ENCODE data around the gene IZUMO4.
A peak's percentile ranks its signal among the peaks of the same experiment; 100 is the strongest.

The IZUMO4 gene

DNA sequence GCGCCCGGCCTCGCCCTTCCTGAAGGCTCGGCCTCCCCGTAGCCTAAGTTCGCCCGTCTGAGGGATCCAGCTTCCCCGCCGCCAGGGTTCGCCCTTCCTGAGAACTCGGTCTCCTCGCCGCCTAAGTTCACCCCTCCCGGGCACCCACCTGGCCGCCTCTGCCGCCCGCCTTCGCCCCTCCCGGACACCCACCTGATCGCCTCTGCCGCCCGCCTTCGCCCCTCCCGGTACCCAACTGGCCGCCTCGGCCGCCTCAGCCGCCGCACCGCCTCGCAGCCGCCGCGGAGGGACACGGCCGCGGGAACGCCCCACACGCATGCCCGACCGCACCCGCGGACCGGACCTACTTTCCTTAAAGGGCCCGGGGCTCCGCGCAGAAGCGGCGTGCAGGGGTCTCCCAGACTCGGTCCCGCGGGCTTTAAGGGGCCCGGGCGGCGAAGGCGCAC lies 658 bp upstream of the IZUMO4 start, which contains the start of gene MOB3A:
Gene MOB3A, minus strand, starts transcription at position 293 of the 446 bp plus-strand sequence. CDS start 17,766 bp downstream, outside the sequence.
- H3F3A ChIP-seq (ENCODE audit: low read depth), result no peaks in the 10 kb centered on the region
- H3K27me3 ChIP-seq (ENCODE audit: insufficient read depth, low read length, poor library complexity, severe bottlenecking), result no peaks in the 10 kb centered on the region
- peak within 1 kb of the TSS; percentile 92 for H3K9ac ChIP-seq (ENCODE audit: low read depth, low read length, poor library complexity, severe bottlenecking)
- TF ChIP-seq, protein P1, sequence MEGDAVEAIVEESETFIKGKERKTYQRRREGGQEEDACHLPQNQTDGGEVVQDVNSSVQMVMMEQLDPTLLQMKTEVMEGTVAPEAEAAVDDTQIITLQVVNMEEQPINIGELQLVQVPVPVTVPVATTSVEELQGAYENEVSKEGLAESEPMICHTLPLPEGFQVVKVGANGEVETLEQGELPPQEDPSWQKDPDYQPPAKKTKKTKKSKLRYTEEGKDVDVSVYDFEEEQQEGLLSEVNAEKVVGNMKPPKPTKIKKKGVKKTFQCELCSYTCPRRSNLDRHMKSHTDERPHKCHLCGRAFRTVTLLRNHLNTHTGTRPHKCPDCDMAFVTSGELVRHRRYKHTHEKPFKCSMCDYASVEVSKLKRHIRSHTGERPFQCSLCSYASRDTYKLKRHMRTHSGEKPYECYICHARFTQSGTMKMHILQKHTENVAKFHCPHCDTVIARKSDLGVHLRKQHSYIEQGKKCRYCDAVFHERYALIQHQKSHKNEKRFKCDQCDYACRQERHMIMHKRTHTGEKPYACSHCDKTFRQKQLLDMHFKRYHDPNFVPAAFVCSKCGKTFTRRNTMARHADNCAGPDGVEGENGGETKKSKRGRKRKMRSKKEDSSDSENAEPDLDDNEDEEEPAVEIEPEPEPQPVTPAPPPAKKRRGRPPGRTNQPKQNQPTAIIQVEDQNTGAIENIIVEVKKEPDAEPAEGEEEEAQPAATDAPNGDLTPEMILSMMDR (conservative IDR thresholded peaks at IDR 0.05; ENCODE audit: low read length), result peak; percentile 48
- no peak for TF ChIP-seq EZH2phosphoT487 (IDR thresholded peaks at IDR 0.05; ENCODE audit: borderline replicate concordance)
- H3K9me3 ChIP-seq (ENCODE audit: insufficient read depth, low read depth, low read length), result no peaks in the 10 kb centered on the region
- H3K79me2 ChIP-seq (ENCODE audit: insufficient read depth, low read length), result peaks cover 50% of the 10 kb centered on the region
- H4K20me1 ChIP-seq (ENCODE audit: insufficient read depth, low read length, poor library complexity, severe bottlenecking), result peaks cover 2% of the 10 kb centered on the region
- peak within 1 kb of the TSS; percentile 85 for H3K4me3 ChIP-seq (ENCODE audit: low read length, poor library complexity, severe bottlenecking)
- peak within 1 kb of the TSS; percentile 79 for H3K4me2 ChIP-seq (ENCODE audit: low read depth, low read length, poor library complexity, severe bottlenecking)
- peak within 1 kb of the TSS; percentile 75 for H2AFZ ChIP-seq (ENCODE audit: low read length)
- H3K4me1 ChIP-seq (ENCODE audit: insufficient read depth, low read length, poor library complexity, severe bottlenecking), result peaks cover 23% of the 10 kb centered on the region
- H3K36me3 ChIP-seq (ENCODE audit: insufficient read depth, low read length), result peaks cover 13% of the 10 kb centered on the region; the same call in 1 of the 2 replicates
- H3K9me2 ChIP-seq (replicated peaks; ENCODE audit: low read depth, low read length), result no peaks in the 10 kb centered on the region

DNA sequence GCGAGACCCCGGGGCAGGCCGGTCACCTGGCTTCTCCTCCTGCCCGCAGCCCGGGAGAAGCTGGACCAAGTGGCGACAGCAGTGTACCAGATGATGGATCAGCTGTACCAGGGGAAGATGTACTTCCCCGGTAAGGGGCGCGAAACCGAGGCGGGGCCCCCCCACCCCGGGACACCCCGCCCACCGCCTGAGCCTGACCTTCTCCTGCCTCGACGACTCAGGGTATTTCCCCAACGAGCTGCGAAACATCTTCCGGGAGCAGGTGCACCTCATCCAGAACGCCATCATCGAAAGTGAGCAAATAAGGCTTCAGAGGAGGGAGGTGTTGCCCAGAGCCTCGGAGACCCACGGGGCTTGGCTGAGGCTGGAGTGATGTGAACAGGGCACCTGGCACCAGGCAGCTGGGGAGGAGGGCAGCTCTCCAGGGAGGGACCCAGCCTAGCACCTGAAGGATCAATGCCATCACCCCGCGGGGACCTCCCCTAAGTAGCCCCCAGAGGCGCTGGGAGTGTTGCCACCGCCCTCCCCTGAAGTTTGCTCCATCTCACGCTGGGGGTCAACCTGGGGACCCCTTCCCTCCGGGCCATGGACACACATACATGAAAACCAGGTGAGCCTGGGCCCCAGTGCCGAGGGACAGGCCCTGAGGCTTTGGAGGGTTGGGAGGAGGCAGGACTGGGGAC lies 629 bp downstream of the IZUMO4 start:
- Histone ChIP-seq H3K9ac (ENCODE audit: low read depth, low read length, poor library complexity, severe bottlenecking) (peak overlapping the region; percentile 64), H2AFZ (ENCODE audit: low read length) (peak overlapping the region; percentile 69; the same call in 1 of the 2 replicates), H3F3A (ENCODE audit: low read depth) (no peaks in the 10 kb centered on the region), H3K27me3 (ENCODE audit: insufficient read depth, low read length, poor library complexity, severe bottlenecking) (no peaks in the 10 kb centered on the region), H3K4me2 (ENCODE audit: low read depth, low read length, poor library complexity, severe bottlenecking) (peak overlapping the region; percentile 79), H3K4me1 (ENCODE audit: insufficient read depth, low read length, poor library complexity, severe bottlenecking) (peaks cover 20% of the 10 kb centered on the region), H3K9me3 (ENCODE audit: insufficient read depth, low read depth, low read length) (no peaks in the 10 kb centered on the region), H3K36me3 (ENCODE audit: insufficient read depth, low read length) (peaks cover 24% of the 10 kb centered on the region; the same call in 1 of the 2 replicates), H3K79me2 (ENCODE audit: insufficient read depth, low read length) (peaks cover 37% of the 10 kb centered on the region), H4K20me1 (ENCODE audit: insufficient read depth, low read length, poor library complexity, severe bottlenecking) (peaks cover 2% of the 10 kb centered on the region), H3K4me3 (ENCODE audit: low read length, poor library complexity, severe bottlenecking) (peak overlapping the region; percentile 67), H3K9me2 (replicated peaks; ENCODE audit: low read depth, low read length) (no peaks in the 10 kb centered on the region)
- TF ChIP-seq, protein P1 (conservative IDR thresholded peaks at IDR 0.05; ENCODE audit: low read length), result peak; percentile 9
- no peak for TF ChIP-seq EZH2phosphoT487 (IDR thresholded peaks at IDR 0.05; ENCODE audit: borderline replicate concordance)

DNA sequence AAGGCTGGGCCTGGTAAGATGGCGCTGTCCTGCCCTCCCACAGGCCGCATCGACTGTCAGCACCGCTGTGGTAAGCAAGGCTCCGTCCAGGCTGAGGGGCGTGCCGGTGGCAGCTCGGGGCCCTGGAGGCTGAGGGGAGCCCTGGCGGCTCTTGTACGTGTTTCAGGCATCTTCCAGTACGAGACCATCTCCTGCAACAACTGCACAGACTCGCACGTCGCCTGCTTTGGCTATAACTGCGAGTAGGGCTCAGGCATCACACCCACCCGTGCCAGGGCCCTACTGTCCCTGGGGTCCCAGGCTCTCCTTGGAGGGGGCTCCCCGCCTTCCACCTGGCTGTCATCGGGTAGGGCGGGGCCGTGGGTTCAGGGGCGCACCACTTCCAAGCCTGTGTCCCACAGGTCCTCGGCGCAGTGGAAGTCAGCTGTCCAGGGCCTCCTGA lies 1.2 kb downstream of the IZUMO4 start:
- H3K9me3 ChIP-seq (ENCODE audit: insufficient read depth, low read depth, low read length), result no peaks in the 10 kb centered on the region
- H2AFZ ChIP-seq (ENCODE audit: low read length), result no peak overlapping the region
- no peaks in the 10 kb centered on the region for H3K9me2 ChIP-seq (replicated peaks; ENCODE audit: low read depth, low read length)
- no peak for TF ChIP-seq EZH2phosphoT487 (IDR thresholded peaks at IDR 0.05; ENCODE audit: borderline replicate concordance)
- TF ChIP-seq, protein P1 (conservative IDR thresholded peaks at IDR 0.05; ENCODE audit: low read length), result no peak
- H3K4me2 ChIP-seq (ENCODE audit: low read depth, low read length, poor library complexity, severe bottlenecking), result no peak overlapping the region
- peaks cover 24% of the 10 kb centered on the region; the same call in 1 of the 2 replicates for H3K36me3 ChIP-seq (ENCODE audit: insufficient read depth, low read length)
- no peaks in the 10 kb centered on the region for H3F3A ChIP-seq (ENCODE audit: low read depth)
- no peaks in the 10 kb centered on the region for H3K27me3 ChIP-seq (ENCODE audit: insufficient read depth, low read length, poor library complexity, severe bottlenecking)
- peaks cover 17% of the 10 kb centered on the region for H3K4me1 ChIP-seq (ENCODE audit: insufficient read depth, low read length, poor library complexity, severe bottlenecking)
- no peak overlapping the region for H3K4me3 ChIP-seq (ENCODE audit: low read length, poor library complexity, severe bottlenecking)
- H4K20me1 ChIP-seq (ENCODE audit: insufficient read depth, low read length, poor library complexity, severe bottlenecking), result peaks cover 2% of the 10 kb centered on the region
- peaks cover 32% of the 10 kb centered on the region for H3K79me2 ChIP-seq (ENCODE audit: insufficient read depth, low read length)
- no peak overlapping the region for H3K9ac ChIP-seq (ENCODE audit: low read depth, low read length, poor library complexity, severe bottlenecking)

Data from Loucy (cell line).